ENCODE results near the gene THAP7.
"Not testable (repeated sequence)": the region's sequence is repeated elsewhere in the genome, so short reads cannot be mapped to it uniquely, and the experiment has no call there.

The THAP7 gene

GRCh38 chr22:20972933-20973577 is 28.9 kb downstream of the THAP7 start:
- H3K27me3 ChIP-seq (ENCODE audit: control insufficient read depth, insufficient read depth, low read length), result peaks cover 69% of the 10 kb centered on the region
- no peak overlapping the region for H3K9ac ChIP-seq (ENCODE audit: low read length)
- no peak overlapping the region for H3K4me3 ChIP-seq (ENCODE audit: low read depth, low read length)
- peaks cover 3% of the 10 kb centered on the region for H3K4me1 ChIP-seq (ENCODE audit: control insufficient read depth, insufficient read depth, low read length)
- no peaks in the 10 kb centered on the region for H3K36me3 ChIP-seq (ENCODE audit: control insufficient read depth, insufficient read depth, low read length)
- 0 out of 2 replicates have a peak, but pooled peaks cover 2% of the 10 kb centered on the region for H3K9me3 ChIP-seq (ENCODE audit: control insufficient read depth, insufficient read depth, low read depth, low read length)
- no peak overlapping the region for H3K27ac ChIP-seq (ENCODE audit: low read depth, low read length)

- peaks cover 69% of the 10 kb centered on the region for H3K27me3 ChIP-seq (ENCODE audit: control insufficient read depth, insufficient read depth, low read length)
- not testable (repeated sequence) for H3K9me3 ChIP-seq (ENCODE audit: control insufficient read depth, insufficient read depth, low read depth, low read length)
Observed at GRCh38 chr22:20972014-20972694, 29.8 kb downstream of the THAP7 start.

GRCh38 chr22:20970939-20971657 is 30.8 kb downstream of the THAP7 start:
- Histone ChIP-seq H3K9ac (ENCODE audit: low read length) (no peak overlapping the region), H3K9me3 (ENCODE audit: control insufficient read depth, insufficient read depth, low read depth, low read length) (no peaks in the 10 kb centered on the region), H3K4me1 (ENCODE audit: control insufficient read depth, insufficient read depth, low read length) (peaks cover 9% of the 10 kb centered on the region), H3K4me3 (ENCODE audit: low read depth, low read length) (no peak overlapping the region), H3K36me3 (ENCODE audit: control insufficient read depth, insufficient read depth, low read length) (no peaks in the 10 kb centered on the region), H3K27ac (ENCODE audit: low read depth, low read length) (no peak overlapping the region), H3K27me3 (ENCODE audit: control insufficient read depth, insufficient read depth, low read length) (peaks cover 70% of the 10 kb centered on the region)

More at GRCh38 chr22:20972014-20972694, 29.8 kb downstream of the THAP7 start:
- H3K9ac ChIP-seq (ENCODE audit: low read length); H3K36me3 ChIP-seq (ENCODE audit: control insufficient read depth, insufficient read depth, low read length); H3K4me3 ChIP-seq (ENCODE audit: low read depth, low read length); H3K4me1 ChIP-seq (ENCODE audit: control insufficient read depth, insufficient read depth, low read length); H3K27ac ChIP-seq (ENCODE audit: low read depth, low read length): not testable (repeated sequence)

GRCh38 chr22:20968281-20968977 is 33.5 kb downstream of the THAP7 start:
- H3K9me3 ChIP-seq (ENCODE audit: control insufficient read depth, insufficient read depth, low read depth, low read length), result no peaks in the 10 kb centered on the region
- H3K4me3 ChIP-seq (ENCODE audit: low read depth, low read length), result no peak overlapping the region
- peak overlapping the region; percentile 16 for H3K9ac ChIP-seq (ENCODE audit: low read length)
- H3K27me3 ChIP-seq (ENCODE audit: control insufficient read depth, insufficient read depth, low read length), result peaks cover 76% of the 10 kb centered on the region
- H3K4me1 ChIP-seq (ENCODE audit: control insufficient read depth, insufficient read depth, low read length), result peaks cover 13% of the 10 kb centered on the region
- no peak overlapping the region for H3K27ac ChIP-seq (ENCODE audit: low read depth, low read length)
- no peaks in the 10 kb centered on the region for H3K36me3 ChIP-seq (ENCODE audit: control insufficient read depth, insufficient read depth, low read length)

GRCh38 chr22:20967697-20968211 is 34.2 kb downstream of the THAP7 start:
- H3K27ac ChIP-seq (ENCODE audit: low read depth, low read length), result no peak overlapping the region
- no peak overlapping the region for H3K9ac ChIP-seq (ENCODE audit: low read length)
- H3K36me3 ChIP-seq (ENCODE audit: control insufficient read depth, insufficient read depth, low read length), result no peaks in the 10 kb centered on the region
- H3K4me1 ChIP-seq (ENCODE audit: control insufficient read depth, insufficient read depth, low read length), result peaks cover 13% of the 10 kb centered on the region
- H3K9me3 ChIP-seq (ENCODE audit: control insufficient read depth, insufficient read depth, low read depth, low read length), result no peaks in the 10 kb centered on the region
- H3K27me3 ChIP-seq (ENCODE audit: control insufficient read depth, insufficient read depth, low read length), result peaks cover 83% of the 10 kb centered on the region
- H3K4me3 ChIP-seq (ENCODE audit: low read depth, low read length), result peak overlapping the region; percentile 34; the same call in 1 of the 2 replicates

GRCh38 chr22:20966883-20967696 is 34.8 kb downstream of the THAP7 start, which contains the start of gene AIFM3:
Gene AIFM3, plus strand, starts transcription at chr22:20967255. Its CDS starts 690 bp downstream, at chr22:20967945.
- Histone ChIP-seq H3K9me3 (ENCODE audit: control insufficient read depth, insufficient read depth, low read depth, low read length) (no peaks in the 10 kb centered on the region), H3K27me3 (ENCODE audit: control insufficient read depth, insufficient read depth, low read length) (peaks cover 88% of the 10 kb centered on the region), H3K4me1 (ENCODE audit: control insufficient read depth, insufficient read depth, low read length) (peaks cover 13% of the 10 kb centered on the region), H3K36me3 (ENCODE audit: control insufficient read depth, insufficient read depth, low read length) (no peaks in the 10 kb centered on the region), H3K4me3 (ENCODE audit: low read depth, low read length) (peak within 1 kb of the TSS; percentile 34; the same call in 1 of the 2 replicates), H3K9ac (ENCODE audit: low read length) (no peak within 1 kb of the TSS), H3K27ac (ENCODE audit: low read depth, low read length) (no peak within 1 kb of the TSS)

- Histone ChIP-seq H3K27ac (ENCODE audit: low read depth, low read length) (no peak overlapping the region), H3K4me1 (ENCODE audit: control insufficient read depth, insufficient read depth, low read length) (peaks cover 13% of the 10 kb centered on the region), H3K27me3 (ENCODE audit: control insufficient read depth, insufficient read depth, low read length) (peaks cover 84% of the 10 kb centered on the region), H3K9ac (ENCODE audit: low read length) (no peak overlapping the region), H3K9me3 (ENCODE audit: control insufficient read depth, insufficient read depth, low read depth, low read length) (no peaks in the 10 kb centered on the region), H3K36me3 (ENCODE audit: control insufficient read depth, insufficient read depth, low read length) (no peaks in the 10 kb centered on the region), H3K4me3 (ENCODE audit: low read depth, low read length) (no peak overlapping the region)
Observed at GRCh38 chr22:20965888-20966855, 35.7 kb downstream of the THAP7 start.

- Histone ChIP-seq H3K36me3 (ENCODE audit: control insufficient read depth, insufficient read depth, low read length) (no peaks in the 10 kb centered on the region), H3K9ac (ENCODE audit: low read length) (no peak overlapping the region), H3K27me3 (ENCODE audit: control insufficient read depth, insufficient read depth, low read length) (peaks cover 78% of the 10 kb centered on the region), H3K27ac (ENCODE audit: low read depth, low read length) (no peak overlapping the region), H3K4me1 (ENCODE audit: control insufficient read depth, insufficient read depth, low read length) (peaks cover 13% of the 10 kb centered on the region), H3K4me3 (ENCODE audit: low read depth, low read length) (peak overlapping the region; percentile 51), H3K9me3 (ENCODE audit: control insufficient read depth, insufficient read depth, low read depth, low read length) (no peaks in the 10 kb centered on the region)
Observed at GRCh38 chr22:20965104-20965887, 36.6 kb downstream of the THAP7 start.

- Histone ChIP-seq H3K4me3 (ENCODE audit: low read depth, low read length) (peak overlapping the region; percentile 42), H3K36me3 (ENCODE audit: control insufficient read depth, insufficient read depth, low read length) (no peaks in the 10 kb centered on the region), H3K4me1 (ENCODE audit: control insufficient read depth, insufficient read depth, low read length) (peaks cover 13% of the 10 kb centered on the region), H3K27me3 (ENCODE audit: control insufficient read depth, insufficient read depth, low read length) (peaks cover 72% of the 10 kb centered on the region), H3K9ac (ENCODE audit: low read length) (no peak overlapping the region), H3K27ac (ENCODE audit: low read depth, low read length) (no peak overlapping the region), H3K9me3 (ENCODE audit: control insufficient read depth, insufficient read depth, low read depth, low read length) (no peaks in the 10 kb centered on the region)
Observed at GRCh38 chr22:20964799-20965103, 37.2 kb downstream of the THAP7 start.

All from HUES6 (cell line).